H1 (cell line): ENCODE results near the gene CFAP298. TPM values are rescaled to one million over a fixed set of nuclear protein-coding genes. Genes with fewer than 3 reads are reported as not detected.

Experiments used
- CTCF ChIA-PET: fragments of 300-600 bp; sonication (Branson Sonifier 250); formaldehyde crosslinking; loops from one replicate; lab custom pipeline; 2021; ENCODE audit not compliant: partially characterized antibody; lab: Charles Lee
- POLR2A ChIA-PET: fragments of 300-600 bp; sonication (Branson Sonifier 250); formaldehyde crosslinking; loops from one replicate; lab custom pipeline; 2021; ENCODE audit warnings: inconsistent platforms; ENCODE audit not compliant: partially characterized antibody; lab: Charles Lee
- DNase-seq, 2 experiments: peaks; one replicate each; pipeline versions ENCODE4 v3.0.0 to v3.0.0-alpha.2; 2010 to 2022; ENCODE audit warnings: low spot score in 2 of 2, low read depth in 1 of 2, mixed read lengths in 1 of 2
- FAIRE-seq: peaks from 2 replicates; lab custom pipeline; 2011; peaks lifted over from hg19 to GRCh38; lab: Jason Lieb, UNC
- H2AFZ ChIP-seq: 2 replicates; pipeline ENCODE4 v1.8.1; 2012; ENCODE audit warnings: low read length, inconsistent platforms
- H2AK5ac ChIP-seq: 2 replicates; pipeline ENCODE4 v1.6.1; 2013; ENCODE audit warnings: low read depth, low read length
- H2BK120ac ChIP-seq: replicated peaks from 2 replicates; pipeline ENCODE3; 2013; ENCODE audit warnings: low read depth, low read length, inconsistent platforms
- H2BK12ac ChIP-seq: 2 replicates; pipeline ENCODE4 v1.6.1; 2013; ENCODE audit warnings: low read depth, low read length
- H2BK15ac ChIP-seq: 2 replicates; pipeline ENCODE4 v1.6.1; 2013; ENCODE audit warnings: low read length
- H2BK20ac ChIP-seq: 2 replicates; pipeline ENCODE4 v1.6.1; 2013; ENCODE audit warnings: low read length
- H2BK5ac ChIP-seq: 2 replicates; pipeline ENCODE4 v1.6.1; 2013; ENCODE audit warnings: low read depth, low read length
- H3K14ac ChIP-seq: 2 replicates; pipeline ENCODE4 v1.6.1; 2013; ENCODE audit warnings: inconsistent platforms; ENCODE audit not compliant: insufficient read length
- H3K18ac ChIP-seq: 2 replicates; pipeline ENCODE4 v1.6.1; 2013; ENCODE audit warnings: low read length; ENCODE audit errors: extremely low read depth
- H3K23ac ChIP-seq: 2 replicates; pipeline ENCODE4 v1.6.1; 2013; ENCODE audit warnings: inconsistent platforms; ENCODE audit not compliant: insufficient read length
- H3K23me2 ChIP-seq: 2 replicates; pipeline ENCODE4 v1.6.1; 2013; ENCODE audit warnings: low read depth, low read length
- H3K27ac ChIP-seq: 2 replicates; pipeline ENCODE4 v1.6.1; 2011; ENCODE audit warnings: low read depth, low read length, inconsistent platforms
- H3K27me3 ChIP-seq, 4 experiments: replicated peaks in 1 of 4; 1 replicate in 1 of 4; 2 replicates in 3 of 4; pipeline versions ENCODE4 v1.6.1 to v1.8.1; 2011 to 2013; ENCODE audit warnings: low read length in 3 of 4, mild to moderate bottlenecking in 3 of 4, inconsistent platforms in 2 of 4, mixed read lengths in 2 of 4, moderate library complexity in 1 of 4; ENCODE audit not compliant: control insufficient read depth in 3 of 4, insufficient read depth in 3 of 4; ENCODE audit errors: extremely low read depth in 1 of 4
- H3K36me3 ChIP-seq, 4 experiments: 2 replicates each; pipeline versions ENCODE4 v1.6.1 to v1.8.1; 2011 to 2013; ENCODE audit warnings: mild to moderate bottlenecking in 4 of 4, low read length in 3 of 4, moderate library complexity in 2 of 4, control low read depth in 1 of 4, inconsistent platforms in 1 of 4; ENCODE audit not compliant: insufficient read depth in 4 of 4, control insufficient read depth in 2 of 4
- H3K4ac ChIP-seq: replicated peaks from 2 replicates; pipeline ENCODE3; 2013; ENCODE audit warnings: low read length, low read depth, mixed read lengths, inconsistent platforms; ENCODE audit not compliant: insufficient read length
- H3K4me1 ChIP-seq, 4 experiments: replicated peaks in 1 of 4; 1 replicate in 1 of 4; 2 replicates in 3 of 4; pipeline versions ENCODE4 v1.6.1 to v1.8.1; 2011 to 2013; ENCODE audit warnings: low read length in 3 of 4, inconsistent platforms in 2 of 4, mixed read lengths in 1 of 4; ENCODE audit not compliant: insufficient read depth in 4 of 4, control insufficient read depth in 3 of 4
- H3K4me2 ChIP-seq, 2 experiments: 2 replicates each; pipeline versions ENCODE4 v1.6.1 to v1.8.1; 2011 to 2013; ENCODE audit warnings: low read depth in 2 of 2, low read length in 2 of 2, control low read depth in 1 of 2, inconsistent platforms in 1 of 2, mild to moderate bottlenecking in 1 of 2; ENCODE audit not compliant: insufficient read depth in 1 of 2
- H3K4me3 ChIP-seq, 4 experiments: fragments of 200-600, 300-600 bp in 1 of 4; sonication (generic), shearing (Covaris generic), sonication (Bioruptor Twin) in 1 of 4; 2 replicates each; pipeline versions ENCODE4 v1.5.1 to v1.8.1; 2011 to 2016; ENCODE audit warnings: low read length in 4 of 4, low read depth in 3 of 4, control low read depth in 2 of 4, inconsistent platforms in 2 of 4, mild to moderate bottlenecking in 2 of 4, mixed read lengths in 1 of 4, moderate library complexity in 1 of 4; ENCODE audit not compliant: insufficient read depth in 2 of 4; ENCODE audit errors: extremely low read depth in 1 of 4
- H3K56ac ChIP-seq: replicated peaks from 2 replicates; pipeline ENCODE3; 2013; ENCODE audit warnings: low read depth, mild to moderate bottlenecking, mixed read lengths, low read length, inconsistent platforms; ENCODE audit not compliant: insufficient read length
- H3K79me1 ChIP-seq: 2 replicates; pipeline ENCODE4 v1.6.1; 2013; ENCODE audit warnings: low read depth, low read length, control low read depth
- H3K79me2 ChIP-seq, 2 experiments: 2 replicates each; pipeline versions ENCODE4 v1.6.1 to v1.8.1; 2012 to 2013; ENCODE audit warnings: low read length in 2 of 2, mild to moderate bottlenecking in 2 of 2, inconsistent platforms in 1 of 2; ENCODE audit not compliant: insufficient read depth in 2 of 2, control insufficient read depth in 1 of 2
- H3K9ac ChIP-seq, 4 experiments: replicated peaks in 1 of 4; 1 replicate in 1 of 4; 2 replicates in 3 of 4; pipeline versions ENCODE4 v1.6.1 to v1.8.1; 2011 to 2013; ENCODE audit warnings: low read depth in 3 of 4, low read length in 3 of 4, control low read depth in 2 of 4, mild to moderate bottlenecking in 2 of 4, moderate library complexity in 2 of 4, inconsistent platforms in 1 of 4; ENCODE audit errors: extremely low read depth in 1 of 4
- H3K9me3 ChIP-seq, 2 experiments: 2 replicates each; pipeline versions ENCODE4 v1.6.1 to v1.8.1; 2012 to 2013; ENCODE audit warnings: mild to moderate bottlenecking in 2 of 2, moderate library complexity in 2 of 2, control low read depth in 1 of 2, inconsistent platforms in 1 of 2, low read depth in 1 of 2, low read length in 1 of 2, mixed read lengths in 1 of 2; ENCODE audit not compliant: insufficient read depth in 2 of 2
- H4K20me1 ChIP-seq, 2 experiments: replicated peaks in 1 of 2; 2 replicates each; pipeline versions ENCODE3 to v1.8.1; 2011 to 2013; ENCODE audit warnings: inconsistent platforms in 2 of 2, low read length in 2 of 2, mild to moderate bottlenecking in 1 of 2; ENCODE audit not compliant: insufficient read depth in 2 of 2, control insufficient read depth in 1 of 2
- H4K5ac ChIP-seq: 2 replicates; pipeline ENCODE4 v1.6.1; 2013; ENCODE audit warnings: low read length, low read depth, mixed read lengths, inconsistent platforms; ENCODE audit not compliant: insufficient read length
- H4K8ac ChIP-seq: 2 replicates; pipeline ENCODE4 v1.8.0; 2013; ENCODE audit warnings: mild to moderate bottlenecking, moderate library complexity, low read length, inconsistent platforms; ENCODE audit not compliant: insufficient read depth; ENCODE audit errors: extremely low read depth
- H4K91ac ChIP-seq: replicated peaks from 2 replicates; pipeline ENCODE3; 2013; ENCODE audit warnings: low read length, mixed read lengths, inconsistent platforms; ENCODE audit not compliant: insufficient read length
- CTBP2 ChIP-seq: IDR thresholded peaks from 2 replicates; pipeline ENCODE4 v1.7.0; 2011; ENCODE audit warnings: borderline replicate concordance, mild to moderate bottlenecking, moderate library complexity, mixed read lengths, low read length; ENCODE audit not compliant: insufficient read depth, insufficient read length
- KDM4A ChIP-seq: IDR thresholded peaks from one replicate; pipeline ENCODE4 v1.7.1; 2012; ENCODE audit warnings: low read depth, mild to moderate bottlenecking, moderate library complexity, low read length, inconsistent platforms; ENCODE audit not compliant: severe bottlenecking
- WGBS, 2 experiments: shearing (Covaris generic) in 1 of 2; methylation state at CpG; one replicate each; pipeline versions ENCODE4 v1.1.6 to v1.1.7; 2013 to 2015; ENCODE audit warnings: low lambda C conversion rate in 2 of 2, mixed read lengths in 2 of 2, inconsistent platforms in 1 of 2, low coverage in 1 of 2, missing lambda C conversion rate in 1 of 2; ENCODE audit not compliant: insufficient replicate concordance in 2 of 2, insufficient coverage in 1 of 2, insufficient read length in 1 of 2; ENCODE audit errors: extremely low coverage in 1 of 2, missing lambda C conversion rate in 1 of 2; 5-methylcytosine and 5-hydroxymethylcytosine counted together
- polyA plus RNA-seq, 7 experiments: library from polyadenylated mRNA; depleted of rRNA in 3 of 7; stranded (reverse) in 5 of 7; unstranded in 2 of 7; fragments of >200 nt in 5 of 7; fragments of 200-250 nt in 2 of 7; gene quantifications; 1 replicate in 5 of 7; 2 replicates in 1 of 7; 4 replicates in 1 of 7; pipeline versions ENCODE4 v1.2.1 to v1.2.3, GENCODE V29; 2011 to 2013; ENCODE audit warnings: missing spikeins in 2 of 7, mixed read lengths in 2 of 7
- total RNA-seq: library from RNA; stranded (reverse); fragmentation: NEBNext Ultra II Directional; extraction: Animal tissue kit (Norgen Biotek cat#: 25700); gene quantifications from 2 replicates; pipeline ENCODE4 v1.2.1, GENCODE V29; 2021

CFAP298 gene
- total and polyA plus RNA-seq, 2 of the 8 experiments (the other 6 are each of a cell fraction or from before 2014, with no cell fraction given) = 43.0 to 68.1 TPM

- TF ChIP-seq CTBP2 (no peak), KDM4A (no peak)
- TF ChIP-seq, all 59 proteins: peak for 0
- Histone ChIP-seq H3K79me1 (no peaks in the 10 kb centered on the region), H3K23me2 (no peaks in the 10 kb centered on the region), H2BK12ac (no peak overlapping the region), H3K18ac (no peak overlapping the region), H3K36me3 (no peaks in the 10 kb centered on the region), H2AFZ (no peak overlapping the region), H3K4me2 (no peak overlapping the region), H2BK15ac (no peak overlapping the region), H3K23ac (no peak overlapping the region), H4K8ac (no peak overlapping the region), H2AK5ac (no peak overlapping the region), H4K20me1 (no peaks in the 10 kb centered on the region), H3K4ac (no peak overlapping the region), H2BK20ac (no peak overlapping the region), H4K91ac (no peak overlapping the region), H3K9me3 (peaks cover 0 to 3% of the 10 kb centered on the region in 2 experiments; a peak in 1 of 4 replicates), H3K27me3 (no peaks in the 10 kb centered on the region), H3K56ac (no peak overlapping the region), H2BK5ac (no peak overlapping the region), H3K4me3 (no peak overlapping the region), H3K14ac (no peak overlapping the region), H2BK120ac (no peak overlapping the region), H3K79me2 (no peaks in the 10 kb centered on the region), H3K9ac (no peak overlapping the region), H3K27ac (no peak overlapping the region), H4K5ac (no peak overlapping the region), H3K4me1 (no peaks in the 10 kb centered on the region)
- DNase-seq (no peak), FAIRE-seq (no peak)
- ChIA-PET POLR2A (no interaction called here), CTCF (interaction anchor here (0.7 to 1.6 kb wide), 3 partner anchors 11 to 184 kb away, joined by 3 to 5 read pairs (median 4); no protein-coding TSS in a partner anchor)
- 92% methylated on average over 9 of the region's 9 CpGs; no CpG with 5 or more reads in 1 of the 2 experiments for WGBS, 2 experiments
Measured at GRCh38 chr21:32658524-32658923, 46.3 kb upstream of the CFAP298 start.
